ENCODE results near the gene ZFP92.
"Not testable (repeated sequence)": the region's sequence is repeated elsewhere in the genome, so short reads cannot be mapped to it uniquely, and the experiment has no call there.

The ZFP92 gene

DNA sequence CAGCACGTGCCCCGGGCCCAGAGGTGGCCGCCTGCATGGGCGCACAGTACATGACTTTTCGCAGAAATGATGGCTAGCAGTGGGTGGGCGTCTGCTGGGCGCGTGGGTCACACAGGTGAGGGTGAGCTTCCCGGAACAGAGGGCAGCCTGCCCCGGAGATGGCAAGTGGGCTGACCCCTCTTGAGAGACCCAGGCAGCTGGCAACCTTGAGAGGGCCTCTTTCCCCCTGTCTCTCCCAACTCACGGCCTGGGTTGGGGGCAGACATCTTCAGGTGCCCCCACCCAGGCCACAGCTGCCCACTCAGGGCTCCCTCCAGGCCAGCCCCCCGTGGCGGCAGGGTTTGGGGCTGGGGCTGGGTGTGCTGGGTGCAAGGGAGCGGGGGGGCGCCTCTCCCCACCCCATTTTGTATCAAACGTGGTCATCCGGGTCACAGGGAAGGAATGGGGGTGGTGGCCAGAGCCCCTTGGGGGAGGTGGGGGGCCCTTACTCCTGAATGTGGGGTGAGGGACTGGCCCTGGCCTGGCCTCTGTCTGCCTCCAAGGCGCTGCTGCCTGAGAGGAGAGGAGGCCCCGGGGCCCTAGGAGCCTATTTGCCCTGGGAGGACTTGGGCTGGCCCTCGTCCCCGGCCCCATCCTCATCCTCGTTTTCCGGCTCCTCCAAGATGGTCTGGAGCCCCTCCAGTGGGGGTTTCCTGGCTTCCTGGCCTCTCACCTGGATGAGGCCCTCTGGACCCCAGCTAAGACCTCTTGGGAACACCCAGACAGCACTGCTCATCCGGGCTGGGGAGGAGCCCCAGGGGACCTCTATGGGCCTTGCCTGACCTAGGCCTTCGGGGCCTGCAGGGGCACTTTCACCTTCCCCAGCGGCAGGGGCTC lies 14.7 kb upstream of the ZFP92 start:
- H3K4me3 ChIP-seq (ENCODE audit: low read depth, low read length): no peak overlapping the region
- TF ChIP-seq, protein P1, sequence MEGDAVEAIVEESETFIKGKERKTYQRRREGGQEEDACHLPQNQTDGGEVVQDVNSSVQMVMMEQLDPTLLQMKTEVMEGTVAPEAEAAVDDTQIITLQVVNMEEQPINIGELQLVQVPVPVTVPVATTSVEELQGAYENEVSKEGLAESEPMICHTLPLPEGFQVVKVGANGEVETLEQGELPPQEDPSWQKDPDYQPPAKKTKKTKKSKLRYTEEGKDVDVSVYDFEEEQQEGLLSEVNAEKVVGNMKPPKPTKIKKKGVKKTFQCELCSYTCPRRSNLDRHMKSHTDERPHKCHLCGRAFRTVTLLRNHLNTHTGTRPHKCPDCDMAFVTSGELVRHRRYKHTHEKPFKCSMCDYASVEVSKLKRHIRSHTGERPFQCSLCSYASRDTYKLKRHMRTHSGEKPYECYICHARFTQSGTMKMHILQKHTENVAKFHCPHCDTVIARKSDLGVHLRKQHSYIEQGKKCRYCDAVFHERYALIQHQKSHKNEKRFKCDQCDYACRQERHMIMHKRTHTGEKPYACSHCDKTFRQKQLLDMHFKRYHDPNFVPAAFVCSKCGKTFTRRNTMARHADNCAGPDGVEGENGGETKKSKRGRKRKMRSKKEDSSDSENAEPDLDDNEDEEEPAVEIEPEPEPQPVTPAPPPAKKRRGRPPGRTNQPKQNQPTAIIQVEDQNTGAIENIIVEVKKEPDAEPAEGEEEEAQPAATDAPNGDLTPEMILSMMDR (IDR thresholded peaks at IDR 0.05; ENCODE audit: borderline replicate concordance, insufficient read depth, low read depth, low read length): no peak

DNA sequence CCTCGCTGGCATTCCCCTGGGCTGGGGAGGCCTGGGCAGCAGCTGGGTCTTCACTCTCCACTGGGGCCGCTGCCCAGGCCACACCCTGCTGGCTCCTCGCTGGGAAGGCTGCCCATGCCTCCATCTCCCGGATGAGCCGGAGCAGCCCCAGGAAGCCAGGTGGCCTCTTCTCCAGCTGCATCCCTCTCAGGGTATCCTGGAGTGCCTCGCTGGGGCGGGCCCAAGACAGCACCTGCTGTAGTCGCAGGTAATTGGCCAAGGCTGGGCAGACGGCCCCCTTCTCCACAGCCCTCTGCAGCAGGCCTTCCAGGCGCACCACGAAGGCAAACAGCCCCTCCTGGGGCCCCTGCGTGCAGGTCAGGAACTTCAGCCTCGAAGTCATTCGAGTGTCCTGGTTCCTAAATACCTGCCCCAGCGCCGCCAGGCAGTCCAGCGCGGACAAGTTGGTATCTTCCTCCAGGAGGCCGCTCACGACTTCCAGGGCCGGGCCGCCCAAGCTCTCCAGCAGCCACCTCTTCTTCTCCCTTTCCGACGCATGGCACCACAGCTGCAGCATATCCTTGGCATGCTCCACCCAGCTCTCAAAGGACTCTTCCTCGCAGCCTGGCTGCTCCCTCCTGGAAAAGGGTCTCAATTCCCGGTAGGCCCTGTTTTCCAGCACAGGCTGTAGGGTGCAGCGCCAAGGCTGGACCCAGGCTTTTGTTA lies 13.9 kb upstream of the ZFP92 start:
- TF ChIP-seq, protein P1 (IDR thresholded peaks at IDR 0.05; ENCODE audit: borderline replicate concordance, insufficient read depth, low read depth, low read length): no peak
- H3K4me3 ChIP-seq (ENCODE audit: low read depth, low read length): no peak overlapping the region

DNA sequence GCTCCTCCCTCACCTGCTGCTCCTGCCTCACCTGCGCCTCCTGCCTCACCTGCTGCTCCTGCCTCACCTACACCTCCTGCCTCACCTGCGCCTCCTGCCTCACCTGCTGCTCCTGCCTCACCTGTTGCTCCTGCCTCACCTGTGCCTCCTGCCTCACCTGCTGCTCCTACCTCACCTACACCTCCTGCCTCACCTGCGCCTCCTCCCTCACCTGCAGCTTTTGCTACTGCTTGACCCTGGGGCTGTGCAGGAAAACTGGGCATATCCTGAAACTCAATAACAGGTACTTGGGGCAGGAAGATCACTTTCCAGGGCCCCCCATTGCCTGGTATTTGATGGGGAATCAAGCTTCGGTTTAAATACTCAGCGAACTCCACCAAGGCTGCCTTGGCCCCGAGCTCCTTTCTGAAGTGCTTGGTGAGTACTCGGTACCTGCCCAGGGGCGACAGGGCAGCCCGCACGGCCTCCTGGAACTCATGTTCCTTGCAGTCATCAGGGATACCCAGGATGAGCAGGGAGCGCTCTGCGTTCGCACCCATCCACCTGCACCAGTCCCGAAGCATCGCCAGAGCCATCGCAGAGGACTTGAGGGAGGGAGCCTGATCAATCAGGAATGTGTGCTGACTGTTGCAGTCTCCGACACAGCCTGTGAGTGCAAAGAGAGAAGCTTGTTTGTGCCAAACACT lies 12.9 kb upstream of the ZFP92 start:
- TF ChIP-seq, protein P1 (IDR thresholded peaks at IDR 0.05; ENCODE audit: borderline replicate concordance, insufficient read depth, low read depth, low read length): no peak
- no peak overlapping the region for H3K4me3 ChIP-seq (ENCODE audit: low read depth, low read length)

DNA sequence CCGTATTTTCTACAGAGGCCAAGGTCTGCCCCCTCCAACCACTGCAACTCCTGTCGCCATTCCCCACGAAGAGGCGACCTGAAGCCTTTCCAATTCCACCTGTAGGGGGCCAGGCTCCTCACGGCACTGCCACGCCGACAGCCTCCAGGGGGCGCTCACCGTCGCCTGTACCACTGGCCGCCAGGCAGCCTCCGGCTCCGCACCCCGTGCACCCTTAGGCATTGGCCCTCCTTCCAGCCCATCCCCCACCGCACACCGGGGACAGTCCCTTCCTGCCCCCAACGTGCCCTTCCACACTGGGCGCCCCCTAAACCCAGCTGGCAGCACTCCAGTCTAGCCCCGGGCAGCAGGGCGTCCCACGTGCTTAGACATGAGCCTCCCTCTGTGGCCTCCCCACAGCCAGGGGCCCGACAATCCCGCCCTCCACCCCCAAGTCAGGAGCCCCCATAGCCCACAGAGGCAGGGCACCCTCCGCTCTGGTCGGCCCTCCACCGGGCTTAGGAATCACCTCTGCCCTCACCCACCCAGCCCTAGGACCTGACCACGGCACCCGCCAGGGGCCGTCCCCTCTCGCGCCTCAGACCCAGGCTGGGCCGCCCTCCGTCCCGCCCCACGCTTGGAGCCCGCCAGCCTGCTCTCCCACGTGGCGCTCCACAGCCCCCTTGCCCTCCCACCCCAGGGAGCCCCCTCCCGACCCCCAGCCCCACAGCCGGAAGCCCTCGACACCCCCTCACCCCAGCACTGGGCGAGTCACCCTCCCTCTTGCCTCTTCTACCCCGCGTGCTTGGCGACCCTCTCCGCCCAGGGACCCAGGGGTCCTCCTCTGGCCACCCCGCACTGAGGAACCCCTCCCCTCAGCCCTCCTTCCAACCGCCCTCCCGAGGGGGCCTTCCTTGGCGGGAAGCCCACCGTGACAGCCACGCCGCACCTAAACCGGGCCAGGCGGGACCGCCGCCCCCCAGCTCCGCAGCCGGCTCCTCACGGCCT lies 10.8 kb upstream of the ZFP92 start:
- TF ChIP-seq, protein P1 (IDR thresholded peaks at IDR 0.05; ENCODE audit: borderline replicate concordance, insufficient read depth, low read depth, low read length): peak; percentile 96
- no peak overlapping the region for H3K4me3 ChIP-seq (ENCODE audit: low read depth, low read length)

DNA sequence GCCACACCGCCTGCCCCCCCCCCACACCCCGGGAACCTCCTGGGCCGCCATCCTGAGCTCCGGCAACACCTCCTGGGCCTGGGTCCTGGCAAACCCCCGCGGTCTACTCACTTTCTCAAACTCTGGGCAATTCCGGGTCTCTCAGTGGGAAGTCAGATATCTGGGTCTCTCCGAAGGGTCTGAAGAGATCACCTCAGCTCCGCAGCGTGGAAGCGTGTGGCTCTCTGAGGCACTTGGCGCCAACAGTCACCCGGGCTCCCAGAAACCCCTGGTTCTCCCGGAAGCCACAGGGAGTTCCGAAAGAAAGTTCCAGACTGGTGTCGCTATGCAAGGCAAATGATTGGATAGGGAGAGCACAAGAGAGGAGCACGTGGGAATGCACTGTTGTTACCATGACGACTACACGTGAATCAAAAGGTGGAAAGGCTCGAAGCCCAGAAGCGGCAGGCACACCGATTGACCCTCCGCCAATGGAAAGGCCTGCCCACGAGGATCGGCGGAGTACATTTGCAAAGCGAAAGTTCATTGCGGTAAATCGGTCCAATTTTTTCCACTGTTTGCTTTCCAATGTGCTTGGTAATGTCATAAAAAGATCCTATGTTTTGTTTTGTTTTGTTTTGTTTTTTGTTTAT lies 10.0 kb upstream of the ZFP92 start, which contains the start of gene PNMA6E:
PNMA6E (minus strand) TSS at position 218 of the 632 bp plus-strand sequence. CDS start 2,501 bp downstream, outside the sequence.
- TF ChIP-seq, protein P1 (IDR thresholded peaks at IDR 0.05; ENCODE audit: borderline replicate concordance, insufficient read depth, low read depth, low read length): no peak
- H3K4me3 ChIP-seq (ENCODE audit: low read depth, low read length): no peak within 1 kb of the TSS

DNA sequence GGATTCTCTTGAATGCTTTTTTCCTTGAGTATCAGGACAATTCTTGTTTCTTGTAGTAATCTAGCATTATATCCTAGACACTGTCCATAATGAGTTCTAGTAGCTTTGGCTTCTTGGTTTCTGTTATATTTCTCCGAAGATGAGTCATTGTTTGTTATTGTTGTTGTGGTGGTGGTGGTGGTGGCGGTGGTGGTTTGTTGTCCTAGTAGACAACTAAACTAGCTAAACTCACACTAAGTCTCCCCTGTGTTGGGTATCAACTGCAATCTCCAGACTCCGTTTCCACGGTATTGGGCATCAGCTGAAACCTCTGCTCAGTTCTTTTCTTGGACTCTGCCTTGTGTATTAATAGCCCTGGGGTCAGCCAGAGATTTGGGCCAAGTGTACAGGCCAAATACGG lies 6.9 kb upstream of the ZFP92 start:
- not testable (repeated sequence) for H3K4me3 ChIP-seq (ENCODE audit: low read depth, low read length)
